GM18867 (cell line): Measurements from ENCODE around the gene MAMDC4.
"Not testable (repeated sequence)": the region's sequence is repeated elsewhere in the genome, so short reads cannot be mapped to it uniquely, and the experiment has no call there.

Experiments
- ATAC-seq: cut with Tn5 transposase; IDR thresholded peaks from one replicate; pipeline ENCODE4 v1.9.1; 2021; ENCODE audit warnings: mild to moderate bottlenecking, moderate library complexity; ENCODE audit not compliant: unreplicated experiment

The MAMDC4 gene

DNA sequence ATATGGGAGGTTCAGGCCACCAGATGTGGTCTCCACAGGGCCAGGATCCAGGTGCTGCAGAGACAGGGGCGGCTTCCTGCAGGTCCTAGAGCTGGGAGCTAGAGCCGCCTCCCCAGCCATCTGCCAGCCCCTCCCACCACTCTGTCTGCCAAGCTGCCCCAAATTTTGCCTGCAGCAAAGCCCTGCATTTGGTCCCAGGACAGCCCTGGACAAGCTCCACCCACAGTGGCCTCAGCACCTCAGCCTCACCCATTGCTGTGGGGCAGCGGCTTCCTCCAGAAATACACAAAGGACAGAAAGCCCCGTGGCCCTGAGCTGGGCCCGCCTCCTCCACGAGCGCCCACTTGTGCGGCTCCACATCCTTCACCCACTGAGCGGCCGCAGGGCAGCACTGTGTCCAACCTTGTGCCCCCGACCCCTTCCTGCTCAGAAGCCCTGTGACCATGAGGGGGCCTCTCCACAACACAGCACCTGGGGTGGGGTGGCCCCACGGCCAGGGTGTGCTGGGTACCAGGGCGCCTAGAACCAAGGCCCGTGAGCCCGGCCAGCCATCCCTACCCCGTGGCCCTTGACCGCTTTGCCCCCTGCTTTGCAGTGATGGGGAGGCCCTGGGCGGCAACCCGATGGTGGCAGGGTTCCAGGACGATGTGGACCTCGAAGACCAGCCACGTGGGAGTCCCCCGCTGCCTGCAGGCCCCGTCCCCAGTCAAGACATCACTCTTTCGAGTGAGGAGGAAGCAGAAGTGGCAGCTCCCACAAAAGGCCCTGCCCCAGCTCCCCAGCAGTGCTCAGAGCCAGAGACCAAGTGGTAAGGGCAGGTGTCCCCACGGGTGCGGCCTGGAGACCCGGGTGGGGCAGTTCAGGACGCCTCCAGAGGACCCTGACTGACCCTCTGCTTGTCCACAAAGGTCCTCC is 13.6 kb upstream of the MAMDC4 start:
- ATAC-seq = no peak

DNA sequence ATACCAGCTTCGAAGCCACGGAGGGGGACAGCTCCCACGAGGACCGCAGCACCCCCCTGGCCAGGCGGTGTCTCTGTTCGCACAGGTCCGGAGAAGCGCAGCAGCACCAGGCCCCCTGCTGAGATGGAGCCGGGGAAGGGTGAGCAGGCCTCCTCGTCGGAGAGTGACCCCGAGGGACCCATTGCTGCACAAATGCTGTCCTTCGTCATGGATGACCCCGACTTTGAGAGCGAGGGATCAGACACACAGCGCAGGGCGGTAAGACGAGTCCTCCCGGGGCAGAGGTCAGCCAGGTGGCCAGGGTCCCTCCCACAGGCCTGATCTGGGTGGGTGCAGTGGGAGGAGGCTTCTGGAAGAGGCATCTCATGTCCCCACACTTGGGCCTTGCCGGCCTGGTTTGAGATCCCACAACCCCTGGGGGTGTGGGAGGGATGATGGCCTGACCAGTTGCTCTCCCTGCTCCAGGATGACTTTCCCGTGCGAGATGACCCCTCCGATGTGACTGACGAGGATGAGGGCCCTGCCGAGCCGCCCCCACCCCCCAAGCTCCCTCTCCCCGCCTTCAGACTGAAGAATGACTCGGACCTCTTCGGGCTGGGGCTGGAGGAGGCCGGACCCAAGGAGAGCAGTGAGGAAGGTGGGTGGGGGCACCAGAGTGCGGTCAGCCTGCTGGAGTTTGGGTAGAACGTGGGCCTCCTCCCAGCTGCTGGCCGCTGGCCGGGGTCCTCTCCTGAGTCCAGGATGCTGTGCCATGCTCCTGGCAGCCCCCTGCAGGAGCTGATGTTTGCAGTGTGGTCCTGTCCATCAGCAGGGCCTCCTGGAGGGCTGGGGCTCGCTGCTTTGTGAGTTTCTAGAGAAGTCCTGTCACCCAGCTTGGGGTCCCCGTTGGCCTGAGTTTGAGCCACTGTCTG is 12.7 kb upstream of the MAMDC4 start:
- no peak for ATAC-seq

DNA sequence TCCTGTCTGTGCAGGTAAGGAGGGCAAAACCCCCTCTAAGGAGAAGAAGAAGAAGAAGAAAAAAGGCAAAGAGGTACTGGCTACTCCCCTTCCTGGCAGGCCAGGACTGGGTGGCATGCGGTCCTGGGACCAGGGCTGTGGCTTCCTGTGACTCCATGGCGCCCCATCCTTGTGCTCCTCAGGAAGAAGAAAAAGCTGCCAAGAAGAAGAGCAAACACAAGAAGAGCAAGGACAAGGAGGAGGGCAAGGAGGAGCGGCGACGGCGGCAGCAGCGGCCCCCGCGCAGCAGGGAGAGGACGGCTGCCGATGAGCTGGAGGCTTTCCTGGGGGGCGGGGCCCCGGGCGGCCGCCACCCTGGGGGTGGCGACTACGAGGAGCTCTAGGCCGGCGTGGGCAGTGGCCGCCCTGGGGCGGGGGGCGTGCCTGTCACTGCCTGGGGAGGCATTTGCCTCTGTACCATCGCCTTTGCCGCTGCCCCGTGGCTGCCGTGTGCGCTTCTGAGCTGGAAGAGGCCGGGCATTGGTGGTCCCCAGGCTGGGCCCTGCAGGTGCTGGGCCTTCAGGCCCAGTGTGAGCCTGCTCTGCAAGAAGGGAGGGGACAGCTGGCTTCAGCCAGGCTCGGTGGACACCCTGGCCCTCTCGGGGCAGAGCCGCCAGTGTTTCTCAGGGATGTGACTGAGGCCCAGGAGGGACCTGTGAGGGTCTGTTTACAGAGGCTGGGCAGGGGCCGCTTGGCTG is 11.8 kb upstream of the MAMDC4 start:
- ATAC-seq = no peak

DNA sequence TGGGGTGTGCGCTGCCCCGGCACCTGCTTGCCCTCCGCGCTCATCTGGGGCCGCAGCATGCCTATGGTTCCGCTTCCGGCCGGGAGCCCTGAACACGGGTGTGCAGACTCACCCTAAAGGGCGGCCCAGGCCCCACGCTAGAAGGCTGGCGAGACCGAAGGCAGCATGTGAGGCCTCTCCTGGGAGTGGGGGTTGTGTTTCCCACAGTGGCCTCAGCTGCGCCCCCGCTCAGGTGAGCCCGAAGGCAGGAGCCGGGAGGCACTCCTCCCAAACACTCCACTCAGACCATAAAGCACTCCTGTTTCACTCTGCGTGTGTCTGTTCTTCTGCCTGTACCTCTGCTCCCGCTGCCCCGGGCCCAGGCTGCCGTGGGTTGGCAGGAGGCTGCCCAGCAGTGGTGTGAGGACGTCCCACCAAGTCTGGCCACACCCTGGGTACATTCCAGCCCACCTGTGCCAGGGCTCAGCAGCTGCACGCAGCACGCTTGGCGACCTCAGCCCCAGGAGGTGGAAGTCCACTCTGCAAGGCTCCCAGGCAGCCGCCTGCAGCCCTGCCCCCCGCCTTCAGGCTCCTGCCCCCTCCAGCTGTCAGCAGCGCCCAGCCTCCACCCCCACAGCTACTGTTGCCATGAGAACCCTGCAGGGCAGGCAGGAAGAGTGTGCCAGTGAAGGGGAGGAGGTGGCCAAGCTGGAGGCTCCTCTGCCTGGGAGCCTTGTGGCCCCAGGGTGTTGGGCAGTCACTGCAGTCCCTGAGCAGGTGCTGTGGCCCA is 11.1 kb upstream of the MAMDC4 start:
- ATAC-seq = no peak

DNA sequence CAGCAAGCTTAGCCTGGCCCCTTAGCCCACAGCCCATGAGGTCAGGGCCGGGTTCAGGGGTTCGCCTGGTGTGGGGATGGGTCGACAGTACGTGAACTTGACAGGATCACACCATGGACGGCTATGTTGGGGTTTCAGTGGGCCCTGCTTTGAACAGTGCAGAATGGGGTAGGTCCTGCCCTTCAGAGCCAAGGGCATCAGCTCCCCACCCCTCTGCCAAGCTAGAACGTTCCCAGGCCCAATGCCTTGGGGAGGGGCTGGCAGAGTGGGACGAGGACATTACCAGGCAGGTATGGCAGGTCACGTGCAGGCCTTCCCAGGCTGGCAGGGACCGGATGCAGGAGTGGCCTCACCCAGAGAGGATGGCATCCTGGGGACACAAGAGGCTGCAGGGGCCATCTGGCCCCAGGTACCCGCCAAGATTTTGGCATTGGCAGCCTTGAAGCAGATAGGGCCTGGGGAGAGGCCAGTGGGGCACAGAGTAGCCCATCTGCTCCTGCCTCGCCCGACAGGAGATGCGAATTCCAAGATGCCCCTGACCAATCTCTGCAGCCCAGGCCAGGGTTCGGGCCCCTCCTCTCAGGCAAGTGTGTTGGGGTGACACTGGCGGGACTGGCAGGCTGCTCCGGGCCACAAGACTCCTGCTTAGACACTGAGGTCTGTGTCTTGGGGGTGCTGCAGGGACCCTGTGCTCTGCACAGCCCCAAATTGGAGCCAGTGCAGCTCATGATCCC is 10.3 kb upstream of the MAMDC4 start:
- not testable (repeated sequence) for ATAC-seq

DNA sequence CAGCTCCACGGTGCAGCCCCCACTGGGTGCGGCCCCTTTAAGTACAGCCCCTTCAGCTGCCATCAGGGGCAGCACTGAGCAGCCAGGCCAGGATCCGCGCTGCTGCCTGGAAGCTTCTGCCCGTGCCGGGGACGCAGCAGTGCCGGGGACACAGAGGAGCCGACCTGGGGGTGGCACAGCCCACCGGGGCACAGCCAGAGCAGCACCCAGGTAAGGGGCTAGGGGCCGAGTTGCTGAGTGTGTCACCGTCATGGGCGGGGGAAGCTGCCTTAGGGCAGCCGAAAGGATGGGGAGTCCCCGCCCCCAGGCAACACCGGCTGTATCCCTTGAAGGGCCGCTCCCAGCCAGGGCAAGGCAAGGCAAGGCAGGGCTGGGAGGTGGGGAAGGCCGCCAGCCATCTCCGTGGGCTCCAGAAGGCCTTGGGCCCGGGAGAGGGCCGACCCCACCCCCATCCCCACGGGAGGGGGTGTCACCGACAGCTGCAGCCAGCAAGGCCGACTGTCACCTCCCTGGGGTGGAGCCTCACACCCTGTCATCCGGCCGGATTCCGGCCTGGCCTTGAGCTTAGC is 9.7 kb upstream of the MAMDC4 start, which contains the start of gene AJM1:
AJM1 (plus strand) TSS at position 99 of the 569 bp plus-strand sequence. CDS start 1,937 bp downstream, outside the sequence.
- ATAC-seq = peak; percentile 67

DNA sequence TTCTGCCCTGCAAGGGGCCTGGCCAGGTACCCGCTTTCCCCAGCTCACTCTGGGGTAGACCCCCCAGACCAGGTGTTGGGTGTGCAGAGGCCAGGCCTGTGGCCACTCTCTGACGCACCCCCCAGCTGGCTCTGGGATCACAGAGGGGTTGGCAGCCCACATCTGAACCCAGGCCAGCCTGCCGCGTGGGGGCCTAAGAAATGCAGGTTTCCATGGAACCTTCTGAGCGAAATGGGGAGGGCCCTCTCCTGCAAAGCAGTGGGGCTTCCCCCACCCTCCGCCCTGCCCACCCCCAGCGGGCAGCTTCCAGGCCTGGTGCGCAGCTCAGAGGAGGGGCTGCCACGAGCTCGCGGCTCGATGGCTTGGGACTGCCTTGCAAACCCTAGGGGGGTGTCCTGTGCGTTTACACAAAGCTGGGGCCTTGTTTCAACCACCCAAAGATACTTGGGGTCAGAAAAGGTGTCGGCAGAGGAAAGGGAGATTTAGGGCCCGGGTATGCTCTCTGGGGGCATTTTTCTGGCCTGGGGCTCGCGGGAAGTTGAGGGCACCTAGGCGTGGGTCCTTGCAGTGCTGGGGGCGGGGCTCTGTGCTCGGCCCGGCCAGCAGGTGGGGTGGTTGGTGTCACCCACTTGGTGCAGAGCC is 8.9 kb upstream of the MAMDC4 start:
- ATAC-seq = not testable (repeated sequence)

DNA sequence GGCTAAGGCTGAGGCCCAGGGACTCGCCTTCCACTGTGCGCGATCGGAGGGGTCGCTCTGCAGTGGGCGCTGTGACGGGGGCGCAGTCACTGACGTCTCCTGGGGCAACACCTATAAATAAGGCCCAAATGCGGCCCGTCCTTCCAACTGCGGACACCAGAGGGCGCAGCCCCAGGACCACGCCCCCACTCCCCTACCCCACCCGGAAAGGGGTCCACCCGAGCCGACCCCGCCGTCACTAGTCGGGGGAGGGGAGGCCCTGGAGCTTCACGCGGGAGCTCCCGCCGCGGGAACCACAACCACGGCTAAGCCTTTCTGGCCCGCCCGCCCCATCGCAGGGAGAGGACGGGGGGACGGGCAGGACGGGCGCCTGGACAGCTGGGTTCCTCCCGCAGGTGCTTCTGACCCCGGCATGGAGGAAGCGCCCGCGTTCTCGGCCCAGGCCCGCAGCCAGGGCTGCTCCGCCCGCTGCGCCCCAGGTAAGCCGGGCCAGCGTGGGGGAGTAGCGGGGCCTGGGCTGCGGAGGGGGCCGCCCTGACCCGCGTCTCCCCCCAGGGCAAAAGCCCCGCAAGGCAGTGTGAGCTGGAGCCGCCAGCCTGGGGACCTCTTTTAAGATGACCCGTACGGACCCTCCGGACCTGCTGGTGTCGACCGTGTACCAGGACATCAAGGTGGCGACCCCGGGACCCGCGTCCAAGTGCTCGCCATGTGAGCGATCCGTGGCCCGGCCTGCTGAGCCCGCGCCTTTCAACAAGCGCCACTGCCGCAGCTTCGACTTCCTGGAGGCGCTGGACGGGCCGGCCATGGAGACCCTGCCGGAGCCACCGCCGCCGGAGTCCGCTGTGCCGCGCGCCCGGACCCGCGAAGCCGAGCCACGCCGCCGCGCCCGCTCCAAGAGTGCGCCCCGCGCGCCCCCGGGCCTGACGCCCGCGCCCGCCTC is 8.1 kb upstream of the MAMDC4 start:
- ATAC-seq = not testable (repeated sequence)

DNA sequence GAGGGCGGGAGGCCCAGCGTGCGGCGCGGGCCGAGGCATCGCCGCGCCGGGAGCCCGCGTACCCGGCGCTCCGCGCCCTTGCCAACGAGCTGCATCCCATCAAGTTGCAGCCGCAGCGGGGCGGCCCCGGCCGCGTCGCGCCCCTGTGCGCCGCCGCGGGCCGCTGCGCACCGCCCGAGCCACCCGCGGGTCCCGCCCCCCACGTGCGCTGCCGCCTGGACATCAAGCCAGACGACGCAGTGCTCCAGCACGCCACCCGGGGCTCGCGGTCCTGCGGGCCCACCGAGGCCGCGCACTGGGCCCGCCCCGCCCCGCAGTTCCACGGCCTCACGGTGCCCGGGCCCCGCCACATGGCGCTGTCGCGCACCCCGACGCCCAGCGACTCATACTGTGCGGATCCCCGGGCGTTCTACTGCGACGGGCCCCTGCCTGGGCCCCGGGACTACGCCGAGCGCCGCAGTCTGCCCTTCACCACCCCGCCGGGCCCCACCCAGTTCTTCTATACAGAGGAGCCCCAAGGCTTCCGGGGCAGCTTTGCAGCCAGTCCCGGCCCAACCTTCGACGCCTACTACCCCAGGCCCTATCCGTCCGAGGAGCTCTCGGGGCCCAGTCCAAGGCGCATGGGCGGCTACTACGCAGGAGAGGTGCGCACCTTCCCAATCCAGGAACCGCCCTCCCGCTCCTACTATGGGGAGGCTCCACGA is 7.2 kb upstream of the MAMDC4 start:
- ATAC-seq = no peak

DNA sequence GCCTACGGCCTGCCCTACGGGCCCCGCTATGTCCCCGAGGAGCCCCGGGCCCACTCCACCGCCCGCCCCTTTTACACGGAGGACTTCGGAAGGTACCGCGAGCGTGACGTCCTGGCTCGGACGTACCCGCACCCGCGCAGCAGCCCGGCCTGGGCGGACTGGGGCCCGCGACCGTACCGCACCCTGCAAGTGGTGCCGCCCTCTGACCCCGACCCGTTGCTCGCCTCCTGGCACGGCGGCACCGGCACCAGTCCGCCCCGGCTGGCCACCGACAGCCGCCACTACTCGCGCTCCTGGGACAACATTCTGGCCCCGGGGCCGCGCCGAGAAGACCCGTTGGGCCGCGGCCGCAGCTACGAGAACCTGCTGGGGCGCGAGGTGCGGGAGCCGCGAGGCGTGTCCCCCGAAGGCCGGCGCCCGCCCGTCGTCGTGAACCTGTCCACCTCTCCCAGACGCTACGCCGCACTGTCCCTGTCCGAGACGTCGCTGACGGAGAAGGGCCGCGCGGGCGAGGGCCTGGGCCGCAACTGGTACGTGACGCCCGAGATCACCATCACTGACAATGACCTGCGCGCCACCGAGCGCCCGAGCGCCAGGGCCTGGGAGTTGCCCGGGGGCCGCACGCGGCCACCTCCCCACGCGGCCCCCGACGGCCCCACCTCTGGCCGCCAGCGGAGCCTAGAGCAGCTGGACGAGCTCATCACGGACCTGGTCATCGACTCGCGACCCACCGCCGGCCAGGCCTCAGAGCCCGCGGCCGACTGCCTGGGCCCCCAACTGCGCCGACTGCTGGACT is 6.5 kb upstream of the MAMDC4 start:
- ATAC-seq = no peak

DNA sequence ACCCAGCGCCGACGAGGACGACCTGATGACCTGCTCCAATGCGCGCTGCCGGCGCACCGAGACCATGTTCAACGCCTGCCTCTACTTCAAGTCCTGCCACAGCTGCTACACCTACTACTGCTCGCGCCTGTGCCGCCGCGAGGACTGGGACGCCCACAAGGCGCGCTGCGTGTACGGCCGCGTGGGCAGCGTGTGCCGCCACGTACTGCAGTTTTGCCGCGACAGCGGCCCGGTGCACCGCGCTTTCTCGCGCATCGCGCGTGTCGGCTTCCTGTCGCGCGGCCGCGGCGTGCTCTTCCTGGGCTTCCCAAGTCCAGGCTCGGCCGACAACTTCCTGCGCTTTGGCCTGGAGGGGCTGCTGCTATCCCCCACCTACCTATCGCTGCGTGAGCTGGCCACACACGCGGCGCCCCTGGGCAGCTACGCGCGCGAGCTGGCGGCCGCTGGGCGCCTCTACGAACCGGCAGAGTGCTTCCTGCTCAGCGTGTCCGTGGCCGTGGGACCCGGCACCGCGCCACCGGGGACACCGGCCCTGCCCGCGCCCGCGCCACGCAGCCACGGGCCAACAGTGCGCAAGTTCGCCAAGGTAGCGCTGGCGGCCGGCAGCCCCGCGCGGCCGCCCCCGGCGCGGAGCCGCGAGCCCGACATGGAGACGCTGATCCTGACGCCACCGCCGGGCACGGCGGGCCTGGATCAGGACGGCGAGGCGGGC is 5.6 kb upstream of the MAMDC4 start:
- no peak for ATAC-seq

DNA sequence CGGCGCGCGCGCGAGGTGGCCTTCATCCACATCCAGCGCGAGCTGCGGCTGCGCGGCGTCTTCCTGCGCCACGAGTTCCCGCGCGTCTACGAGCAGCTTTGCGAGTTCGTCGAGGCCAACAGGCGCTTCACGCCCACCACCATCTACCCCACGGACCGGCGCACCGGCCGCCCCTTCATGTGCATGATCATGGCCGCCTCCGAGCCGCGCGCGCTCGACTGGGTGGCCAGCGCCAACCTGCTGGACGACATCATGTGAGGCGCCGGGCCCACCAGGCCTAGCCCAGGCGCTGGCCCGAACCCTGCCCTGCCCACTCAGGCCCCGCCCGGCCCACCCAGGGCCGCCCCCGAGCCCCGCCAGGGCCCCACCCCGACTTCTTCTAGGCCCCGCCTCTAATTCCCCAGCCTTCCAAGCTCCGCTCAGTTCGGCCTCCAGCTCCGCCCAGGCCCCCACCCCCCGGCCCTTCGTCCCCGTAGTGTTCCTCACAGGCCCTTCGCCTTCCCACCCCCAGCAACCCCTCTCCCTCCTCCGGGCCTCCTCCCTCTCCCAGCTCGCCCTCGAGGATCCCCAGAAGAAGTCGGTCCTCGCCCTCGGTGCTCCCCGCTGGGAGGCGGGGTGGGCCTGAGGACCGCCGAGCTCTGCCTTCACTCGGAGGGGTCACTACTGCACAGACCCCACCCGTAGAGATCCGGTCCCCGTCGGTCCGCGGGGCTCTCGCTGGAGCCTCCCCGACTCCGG is 4.9 kb upstream of the MAMDC4 start:
- ATAC-seq = no peak

DNA sequence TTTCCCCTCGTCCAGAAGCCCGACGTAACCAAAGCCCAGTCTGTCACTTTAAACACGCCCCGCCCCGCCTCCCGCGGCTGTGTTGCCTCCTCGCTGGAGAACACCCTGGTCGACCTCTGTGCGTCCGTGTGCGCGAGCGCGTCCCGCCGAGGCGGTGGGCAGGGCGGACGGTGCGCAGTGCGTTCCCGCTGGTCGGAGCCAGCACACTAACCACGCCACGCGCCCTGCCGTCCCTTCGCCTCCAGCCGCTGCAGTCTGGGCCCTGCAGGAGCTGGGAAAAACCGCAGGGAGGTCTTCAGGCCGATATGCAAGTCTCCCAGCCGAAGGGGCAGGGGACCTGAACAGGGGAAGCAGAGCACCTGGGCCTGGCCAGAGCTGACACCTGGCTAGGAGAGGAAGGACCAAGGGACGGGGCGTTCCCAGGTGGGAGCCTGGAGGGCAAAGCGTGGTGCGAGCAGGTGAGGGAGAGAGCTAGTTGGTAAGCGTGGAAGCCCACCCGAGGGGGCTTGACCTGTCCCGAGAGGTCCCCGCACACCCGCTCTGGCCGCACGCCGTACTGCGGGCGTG is 4.2 kb upstream of the MAMDC4 start:
- no peak for ATAC-seq

DNA sequence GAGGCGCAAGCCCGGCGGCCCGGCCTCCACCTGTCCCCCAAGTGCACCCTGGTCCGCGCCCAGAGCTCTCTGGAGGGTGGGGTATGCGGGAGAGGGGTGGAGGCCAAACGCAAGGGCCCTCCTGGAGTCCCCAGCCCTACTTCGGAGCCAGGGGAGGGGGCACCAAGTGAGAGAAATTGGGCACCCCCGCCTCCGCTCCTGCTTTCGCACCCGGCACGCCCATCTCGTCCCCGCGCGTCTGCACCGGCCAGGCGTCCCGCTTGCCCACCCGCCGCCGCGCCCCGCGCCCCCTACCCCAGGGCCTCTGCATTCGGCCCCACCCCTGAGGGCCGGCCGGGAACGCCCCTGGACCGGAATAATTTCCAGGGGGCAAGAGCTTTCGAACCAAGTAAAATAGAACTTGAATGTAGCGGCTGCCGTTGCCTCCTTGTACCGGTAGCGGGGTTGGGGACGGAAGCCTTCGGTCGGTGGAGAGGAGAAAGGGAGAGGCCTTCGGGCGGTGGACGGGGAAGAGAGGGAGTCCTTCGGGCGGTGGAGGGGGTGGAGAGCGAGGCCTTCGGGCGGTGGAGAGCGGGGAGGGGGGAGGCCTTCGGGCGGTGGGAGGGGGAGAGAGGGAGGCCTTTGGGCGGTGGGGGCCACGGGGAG is 3.6 kb upstream of the MAMDC4 start:
- no peak for ATAC-seq
